GM23338 (cell line): ENCODE measurements around the gene SLFN12L.
A peak's percentile ranks its signal among the peaks of the same experiment; 100 is the strongest.

Experiments used
- CREB1 ChIP-seq: fragments of 250-450 bp; sonication (Bioruptor Pico); IDR thresholded peaks from 2 replicates; pipeline ENCODE4 v1.5.0; 2020; ENCODE audit warnings: low read depth, mild to moderate bottlenecking, moderate library complexity
- EZH2 ChIP-seq: fragments of 200-600 bp; sonication (generic); IDR thresholded peaks from one replicate; pipeline ENCODE4 v1.8.0; 2017; ENCODE audit warnings: antibody characterized with exemption, mild to moderate bottlenecking, low read depth; ENCODE audit not compliant: unreplicated experiment
- EZH2phosphoT487 ChIP-seq: fragments of 200-600 bp; sonication (generic); IDR thresholded peaks from one replicate; pipeline ENCODE4 v1.8.1; 2018; ENCODE audit warnings: antibody characterized with exemption; ENCODE audit not compliant: unreplicated experiment
- JUNB ChIP-seq: IDR thresholded peaks from one replicate; pipeline ENCODE4 v1.6.1; 2016; ENCODE audit warnings: antibody characterized with exemption; ENCODE audit not compliant: unreplicated experiment
- NANOG ChIP-seq: IDR thresholded peaks from 2 replicates; pipeline ENCODE4 v1.6.1; 2016; ENCODE audit warnings: antibody characterized with exemption, borderline replicate concordance
- POLR2AphosphoS5 ChIP-seq: IDR thresholded peaks from 2 replicates; pipeline ENCODE4 v1.6.1; 2016; ENCODE audit warnings: antibody characterized with exemption, low read depth
- STAT1 ChIP-seq: IDR thresholded peaks from one replicate; pipeline ENCODE4 v1.6.1; 2016; ENCODE audit warnings: antibody characterized with exemption; ENCODE audit not compliant: unreplicated experiment
- ZNF331 ChIP-seq: fragments of 250-450 bp; sonication (Bioruptor Pico); IDR thresholded peaks from 2 replicates; pipeline ENCODE4 v1.5.0; 2020; ENCODE audit warnings: low read depth, mild to moderate bottlenecking, moderate library complexity
- TF ChIP-seq, protein P1 (sequence below), 2 experiments: fragments of 200-600 bp in 1 of 2; sonication (generic) in 1 of 2; conservative IDR thresholded peaks; 2 replicates each; pipeline versions ENCODE4 v1.5.1 to v1.6.1; 2016 to 2017; ENCODE audit warnings: antibody characterized with exemption in 2 of 2, low read depth in 2 of 2, mild to moderate bottlenecking in 2 of 2, moderate library complexity in 1 of 2
- TF ChIP-seq, protein P2 (sequence below): IDR thresholded peaks from 2 replicates; pipeline ENCODE4 v1.6.1; 2016; ENCODE audit warnings: antibody characterized with exemption
- TF ChIP-seq, protein P3 (sequence below): IDR thresholded peaks from one replicate; pipeline ENCODE4 v1.6.1; 2018; ENCODE audit warnings: antibody characterized with exemption; ENCODE audit not compliant: unreplicated experiment

DNA sequence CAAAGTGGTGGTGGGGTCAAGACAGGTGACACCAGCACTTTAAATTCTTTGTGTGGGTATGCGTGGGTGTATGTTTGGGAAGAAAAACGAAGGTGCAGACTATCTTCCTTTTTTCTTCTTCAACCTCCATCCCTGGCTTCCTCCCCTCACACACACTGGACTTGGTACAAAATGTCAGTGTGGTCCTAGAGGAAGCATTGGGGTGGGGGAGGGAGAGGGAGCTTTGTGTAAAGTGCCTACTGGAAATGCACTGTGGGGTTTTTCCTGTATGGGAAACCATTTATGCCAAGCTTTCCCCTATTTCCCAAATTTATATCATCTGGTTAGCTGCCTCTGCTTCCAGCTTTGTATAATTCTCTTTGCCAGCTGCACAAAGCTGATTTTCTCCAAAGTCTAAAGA, 44.4 kb downstream of the SLFN12L start:
- TF ChIP-seq, protein P1, sequence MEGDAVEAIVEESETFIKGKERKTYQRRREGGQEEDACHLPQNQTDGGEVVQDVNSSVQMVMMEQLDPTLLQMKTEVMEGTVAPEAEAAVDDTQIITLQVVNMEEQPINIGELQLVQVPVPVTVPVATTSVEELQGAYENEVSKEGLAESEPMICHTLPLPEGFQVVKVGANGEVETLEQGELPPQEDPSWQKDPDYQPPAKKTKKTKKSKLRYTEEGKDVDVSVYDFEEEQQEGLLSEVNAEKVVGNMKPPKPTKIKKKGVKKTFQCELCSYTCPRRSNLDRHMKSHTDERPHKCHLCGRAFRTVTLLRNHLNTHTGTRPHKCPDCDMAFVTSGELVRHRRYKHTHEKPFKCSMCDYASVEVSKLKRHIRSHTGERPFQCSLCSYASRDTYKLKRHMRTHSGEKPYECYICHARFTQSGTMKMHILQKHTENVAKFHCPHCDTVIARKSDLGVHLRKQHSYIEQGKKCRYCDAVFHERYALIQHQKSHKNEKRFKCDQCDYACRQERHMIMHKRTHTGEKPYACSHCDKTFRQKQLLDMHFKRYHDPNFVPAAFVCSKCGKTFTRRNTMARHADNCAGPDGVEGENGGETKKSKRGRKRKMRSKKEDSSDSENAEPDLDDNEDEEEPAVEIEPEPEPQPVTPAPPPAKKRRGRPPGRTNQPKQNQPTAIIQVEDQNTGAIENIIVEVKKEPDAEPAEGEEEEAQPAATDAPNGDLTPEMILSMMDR (conservative IDR thresholded peaks at IDR 0.05; ENCODE audit: low read depth in 2 of 2), result no peak
- no peak for TF ChIP-seq POLR2AphosphoS5
- TF ChIP-seq EZH2, result peak; percentile 58
- TF ChIP-seq ZNF331 (CRISPR knock-in tag), result no peak
- TF ChIP-seq, protein P2, sequence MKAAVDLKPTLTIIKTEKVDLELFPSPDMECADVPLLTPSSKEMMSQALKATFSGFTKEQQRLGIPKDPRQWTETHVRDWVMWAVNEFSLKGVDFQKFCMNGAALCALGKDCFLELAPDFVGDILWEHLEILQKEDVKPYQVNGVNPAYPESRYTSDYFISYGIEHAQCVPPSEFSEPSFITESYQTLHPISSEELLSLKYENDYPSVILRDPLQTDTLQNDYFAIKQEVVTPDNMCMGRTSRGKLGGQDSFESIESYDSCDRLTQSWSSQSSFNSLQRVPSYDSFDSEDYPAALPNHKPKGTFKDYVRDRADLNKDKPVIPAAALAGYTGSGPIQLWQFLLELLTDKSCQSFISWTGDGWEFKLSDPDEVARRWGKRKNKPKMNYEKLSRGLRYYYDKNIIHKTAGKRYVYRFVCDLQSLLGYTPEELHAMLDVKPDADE, result no peak
- TF ChIP-seq JUNB, result no peak
- TF ChIP-seq, protein P3, sequence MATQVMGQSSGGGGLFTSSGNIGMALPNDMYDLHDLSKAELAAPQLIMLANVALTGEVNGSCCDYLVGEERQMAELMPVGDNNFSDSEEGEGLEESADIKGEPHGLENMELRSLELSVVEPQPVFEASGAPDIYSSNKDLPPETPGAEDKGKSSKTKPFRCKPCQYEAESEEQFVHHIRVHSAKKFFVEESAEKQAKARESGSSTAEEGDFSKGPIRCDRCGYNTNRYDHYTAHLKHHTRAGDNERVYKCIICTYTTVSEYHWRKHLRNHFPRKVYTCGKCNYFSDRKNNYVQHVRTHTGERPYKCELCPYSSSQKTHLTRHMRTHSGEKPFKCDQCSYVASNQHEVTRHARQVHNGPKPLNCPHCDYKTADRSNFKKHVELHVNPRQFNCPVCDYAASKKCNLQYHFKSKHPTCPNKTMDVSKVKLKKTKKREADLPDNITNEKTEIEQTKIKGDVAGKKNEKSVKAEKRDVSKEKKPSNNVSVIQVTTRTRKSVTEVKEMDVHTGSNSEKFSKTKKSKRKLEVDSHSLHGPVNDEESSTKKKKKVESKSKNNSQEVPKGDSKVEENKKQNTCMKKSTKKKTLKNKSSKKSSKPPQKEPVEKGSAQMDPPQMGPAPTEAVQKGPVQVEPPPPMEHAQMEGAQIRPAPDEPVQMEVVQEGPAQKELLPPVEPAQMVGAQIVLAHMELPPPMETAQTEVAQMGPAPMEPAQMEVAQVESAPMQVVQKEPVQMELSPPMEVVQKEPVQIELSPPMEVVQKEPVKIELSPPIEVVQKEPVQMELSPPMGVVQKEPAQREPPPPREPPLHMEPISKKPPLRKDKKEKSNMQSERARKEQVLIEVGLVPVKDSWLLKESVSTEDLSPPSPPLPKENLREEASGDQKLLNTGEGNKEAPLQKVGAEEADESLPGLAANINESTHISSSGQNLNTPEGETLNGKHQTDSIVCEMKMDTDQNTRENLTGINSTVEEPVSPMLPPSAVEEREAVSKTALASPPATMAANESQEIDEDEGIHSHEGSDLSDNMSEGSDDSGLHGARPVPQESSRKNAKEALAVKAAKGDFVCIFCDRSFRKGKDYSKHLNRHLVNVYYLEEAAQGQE, result no peak
- TF ChIP-seq EZH2phosphoT487, result no peak
- no peak for TF ChIP-seq CREB1 (CRISPR knock-in tag)
- TF ChIP-seq STAT1, result no peak
- TF ChIP-seq NANOG, result no peak
